Measurements from ENCODE around the gene CYB5RL. TPM values are rescaled to one million over a fixed set of nuclear protein-coding genes. Genes with fewer than 3 reads are reported as not detected.

Gene CYB5RL
- total RNA-seq, 1 experiment from 2014 or later: 13.1 TPM

- ChIA-PET CTCF (interaction anchor here (1.1 to 1.5 kb wide), 2 partner anchors 32 to 161 kb away, joined by 3 to 7 read pairs; no protein-coding TSS in a partner anchor), POLR2A (interaction anchor here (1.0 kb wide), 1 partner anchor 12 kb away, joined by 3 read pairs; no protein-coding TSS in a partner anchor)
- ATAC-seq: no peak
- no peak for DNase-seq (ENCODE audit: low spot score)
- peaks cover 13% of the 10 kb centered on the region for H3K4me1 Mint-ChIP-seq
- H3K27ac Mint-ChIP-seq: 0 out of 2 replicates have a peak within 1 kb of the TSS, but pooled peaks have one; percentile 48
- H3K36me3 Mint-ChIP-seq: no peaks in the 10 kb centered on the region
- no peaks in the 10 kb centered on the region for H3K9me3 Mint-ChIP-seq
- no peaks in the 10 kb centered on the region for H3K27me3 Mint-ChIP-seq (ENCODE audit: low read depth)
- no peak within 1 kb of the TSS for H3K4me3 Mint-ChIP-seq
- TF ChIP-seq ATF6 (CRISPR knock-in tag; IDR thresholded peaks at IDR 0.05) (no peak), USF2 (CRISPR knock-in tag; IDR thresholded peaks at IDR 0.05) (no peak), MXD4 (CRISPR knock-in tag; IDR thresholded peaks at IDR 0.05; ENCODE audit: borderline replicate concordance) (no peak), SMAD4 (CRISPR knock-in tag; IDR thresholded peaks at IDR 0.05) (no peak), NR1H2 (CRISPR knock-in tag; IDR thresholded peaks at IDR 0.05) (no peak), ATF2 (CRISPR knock-in tag; IDR thresholded peaks at IDR 0.05; ENCODE audit: borderline replicate concordance, low read depth) (no peak), TCF7 (CRISPR knock-in tag; IDR thresholded peaks at IDR 0.05; ENCODE audit: low read depth) (no peak), MLX (CRISPR knock-in tag; IDR thresholded peaks at IDR 0.05) (no peak)
Measured at GRCh38 chr1:54152696-54153095, 47.1 kb downstream of the CYB5RL start, which contains the start of gene CDCP2. Gene CDCP2, minus strand, starts transcription at chr1:54153000. Its CDS starts 78 bp downstream, at chr1:54152922.

- H3K4me3 Mint-ChIP-seq: no peak overlapping the region
- H3K9me3 Mint-ChIP-seq: no peaks in the 10 kb centered on the region
- no peaks in the 10 kb centered on the region for H3K27me3 Mint-ChIP-seq (ENCODE audit: low read depth)
- ChIA-PET POLR2A (no interaction called here), CTCF (interaction anchor here (0.5 kb wide), 1 partner anchor 160 kb away, joined by 3 read pairs; no protein-coding TSS in a partner anchor)
- TF ChIP-seq HMGXB4 (CRISPR knock-in tag; IDR thresholded peaks at IDR 0.05) (no peak), GTF2I (CRISPR knock-in tag; conservative IDR thresholded peaks at IDR 0.05) (no peak), ZNF317 (CRISPR knock-in tag; IDR thresholded peaks at IDR 0.05; ENCODE audit: borderline replicate concordance, low read depth) (no peak), ZMAT4 (CRISPR knock-in tag; IDR thresholded peaks at IDR 0.05) (no peak), TCF7 (CRISPR knock-in tag; IDR thresholded peaks at IDR 0.05; ENCODE audit: low read depth) (no peak), ATF6 (CRISPR knock-in tag; IDR thresholded peaks at IDR 0.05) (no peak), GRHL2 (CRISPR knock-in tag; IDR thresholded peaks at IDR 0.05; ENCODE audit: insufficient replicate concordance, severe bottlenecking) (no peak), ATF1 (CRISPR knock-in tag; IDR thresholded peaks at IDR 0.05) (no peak), NR3C1 (CRISPR knock-in tag; conservative IDR thresholded peaks at IDR 0.05; ENCODE audit: low read depth) (no peak), MLX (CRISPR knock-in tag; IDR thresholded peaks at IDR 0.05) (no peak), RORB (CRISPR knock-in tag; IDR thresholded peaks at IDR 0.05) (no peak), TEAD4 (CRISPR knock-in tag; IDR thresholded peaks at IDR 0.05) (no peak), JUN (CRISPR knock-in tag; IDR thresholded peaks at IDR 0.05) (no peak), STAT6 (CRISPR knock-in tag; conservative IDR thresholded peaks at IDR 0.05; ENCODE audit: low read depth) (no peak), NR2C2 (CRISPR knock-in tag; IDR thresholded peaks at IDR 0.05) (no peak)
- no peak for DNase-seq (ENCODE audit: low spot score)
- H3K36me3 Mint-ChIP-seq: no peaks in the 10 kb centered on the region
- H3K4me1 Mint-ChIP-seq: peaks cover 13% of the 10 kb centered on the region
- no peak overlapping the region for H3K27ac Mint-ChIP-seq
- no peak for ATAC-seq
Measured at GRCh38 chr1:54151013-54151412, 48.8 kb downstream of the CYB5RL start.

All from WTC11 (cell line).